ENCODE measurements around the gene SYTL2. TPM values are rescaled to one million over a fixed set of nuclear protein-coding genes. Genes with fewer than 3 reads are reported as not detected.

SYTL2 gene
- polyA plus RNA-seq, 1 donor from 2014 or later: 2.3 TPM

- no peak overlapping the region for H3K4me3 ChIP-seq (ENCODE audit: low read length)
- no peak for TF ChIP-seq MXI1 (conservative IDR thresholded peaks at IDR 0.05; ENCODE audit: poor library complexity, severe bottlenecking)
- TF ChIP-seq RAD21 (conservative IDR thresholded peaks at IDR 0.05): no peak
- no peak for TF ChIP-seq TAF1 (IDR thresholded peaks at IDR 0.05; ENCODE audit: low read depth)
- no peak for TF ChIP-seq EZH2 (IDR thresholded peaks at IDR 0.05; ENCODE audit: borderline replicate concordance, insufficient read depth, low read length, poor library complexity, severe bottlenecking)
- no peak for TF ChIP-seq POLR2AphosphoS5 (IDR thresholded peaks at IDR 0.05)
- TF ChIP-seq, protein P1, sequence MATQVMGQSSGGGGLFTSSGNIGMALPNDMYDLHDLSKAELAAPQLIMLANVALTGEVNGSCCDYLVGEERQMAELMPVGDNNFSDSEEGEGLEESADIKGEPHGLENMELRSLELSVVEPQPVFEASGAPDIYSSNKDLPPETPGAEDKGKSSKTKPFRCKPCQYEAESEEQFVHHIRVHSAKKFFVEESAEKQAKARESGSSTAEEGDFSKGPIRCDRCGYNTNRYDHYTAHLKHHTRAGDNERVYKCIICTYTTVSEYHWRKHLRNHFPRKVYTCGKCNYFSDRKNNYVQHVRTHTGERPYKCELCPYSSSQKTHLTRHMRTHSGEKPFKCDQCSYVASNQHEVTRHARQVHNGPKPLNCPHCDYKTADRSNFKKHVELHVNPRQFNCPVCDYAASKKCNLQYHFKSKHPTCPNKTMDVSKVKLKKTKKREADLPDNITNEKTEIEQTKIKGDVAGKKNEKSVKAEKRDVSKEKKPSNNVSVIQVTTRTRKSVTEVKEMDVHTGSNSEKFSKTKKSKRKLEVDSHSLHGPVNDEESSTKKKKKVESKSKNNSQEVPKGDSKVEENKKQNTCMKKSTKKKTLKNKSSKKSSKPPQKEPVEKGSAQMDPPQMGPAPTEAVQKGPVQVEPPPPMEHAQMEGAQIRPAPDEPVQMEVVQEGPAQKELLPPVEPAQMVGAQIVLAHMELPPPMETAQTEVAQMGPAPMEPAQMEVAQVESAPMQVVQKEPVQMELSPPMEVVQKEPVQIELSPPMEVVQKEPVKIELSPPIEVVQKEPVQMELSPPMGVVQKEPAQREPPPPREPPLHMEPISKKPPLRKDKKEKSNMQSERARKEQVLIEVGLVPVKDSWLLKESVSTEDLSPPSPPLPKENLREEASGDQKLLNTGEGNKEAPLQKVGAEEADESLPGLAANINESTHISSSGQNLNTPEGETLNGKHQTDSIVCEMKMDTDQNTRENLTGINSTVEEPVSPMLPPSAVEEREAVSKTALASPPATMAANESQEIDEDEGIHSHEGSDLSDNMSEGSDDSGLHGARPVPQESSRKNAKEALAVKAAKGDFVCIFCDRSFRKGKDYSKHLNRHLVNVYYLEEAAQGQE (IDR thresholded peaks at IDR 0.05; ENCODE audit: borderline replicate concordance): no peak
- no peak for TF ChIP-seq CTCF (IDR thresholded peaks at IDR 0.05; ENCODE audit: poor library complexity, severe bottlenecking)
- TF ChIP-seq EP300 (conservative IDR thresholded peaks at IDR 0.05; ENCODE audit: poor library complexity, severe bottlenecking): no peak
- no peak for TF ChIP-seq SMC3 (conservative IDR thresholded peaks at IDR 0.05; ENCODE audit: poor library complexity)
- H3K27me3 ChIP-seq (ENCODE audit: insufficient read depth, low read depth, low read length): no peaks in the 10 kb centered on the region
- no peaks in the 10 kb centered on the region for H3K36me3 ChIP-seq (ENCODE audit: insufficient read depth, low read length)
- no peak overlapping the region for H3K27ac ChIP-seq (ENCODE audit: low read length)
- no peaks in the 10 kb centered on the region for H4K20me1 ChIP-seq (ENCODE audit: insufficient read depth)
- no peak overlapping the region for H2AFZ ChIP-seq (ENCODE audit: low read depth, low read length)
- no peak overlapping the region for H3K4me2 ChIP-seq (ENCODE audit: low read length)
- H3K9ac ChIP-seq (ENCODE audit: low read length): no peak overlapping the region
- H3F3A ChIP-seq (ENCODE audit: insufficient read depth, low read length, poor library complexity, severe bottlenecking): no peaks in the 10 kb centered on the region
- H3K79me2 ChIP-seq (replicated peaks; ENCODE audit: insufficient read depth, low read length): no peaks in the 10 kb centered on the region
- H3K9me2 ChIP-seq (ENCODE audit: insufficient read depth, low read length): no peaks in the 10 kb centered on the region
- H3K9me3 ChIP-seq (ENCODE audit: low read length): no peaks in the 10 kb centered on the region
Observed at GRCh38 chr11:85784480-85785265, 26.3 kb downstream of the SYTL2 start.

DNA sequence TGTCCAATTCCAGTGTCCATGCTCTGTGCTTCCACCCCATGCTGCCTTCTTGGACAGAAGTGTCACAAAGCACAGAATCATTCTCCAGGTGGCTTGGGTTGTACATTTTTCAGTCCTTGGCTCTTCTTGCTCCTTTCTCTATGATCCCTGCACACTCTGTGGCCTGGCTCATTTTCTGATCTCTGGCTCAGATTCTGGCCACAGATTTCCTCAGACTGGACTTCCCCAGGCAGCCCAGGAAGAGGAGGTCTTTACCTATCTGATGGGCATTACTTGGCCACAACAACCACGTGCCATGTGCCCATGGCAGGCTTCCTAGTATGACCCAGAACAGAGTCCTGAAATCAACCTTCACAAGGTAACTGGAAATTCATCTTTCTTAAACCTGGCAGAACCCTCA is 27.2 kb downstream of the SYTL2 start:
- H3F3A ChIP-seq (ENCODE audit: insufficient read depth, low read length, poor library complexity, severe bottlenecking): no peaks in the 10 kb centered on the region
- no peak for TF ChIP-seq CTCF (IDR thresholded peaks at IDR 0.05; ENCODE audit: poor library complexity, severe bottlenecking)
- TF ChIP-seq TAF1 (IDR thresholded peaks at IDR 0.05; ENCODE audit: low read depth): no peak
- TF ChIP-seq EP300 (conservative IDR thresholded peaks at IDR 0.05; ENCODE audit: poor library complexity, severe bottlenecking): no peak
- TF ChIP-seq, protein P1 (IDR thresholded peaks at IDR 0.05; ENCODE audit: borderline replicate concordance): no peak
- TF ChIP-seq EZH2 (IDR thresholded peaks at IDR 0.05; ENCODE audit: borderline replicate concordance, insufficient read depth, low read length, poor library complexity, severe bottlenecking): no peak
- TF ChIP-seq RAD21 (conservative IDR thresholded peaks at IDR 0.05): no peak
- H2AFZ ChIP-seq (ENCODE audit: low read depth, low read length): no peak overlapping the region
- H3K27ac ChIP-seq (ENCODE audit: low read length): no peak overlapping the region
- no peaks in the 10 kb centered on the region for H4K20me1 ChIP-seq (ENCODE audit: insufficient read depth)
- H3K27me3 ChIP-seq (ENCODE audit: insufficient read depth, low read depth, low read length): no peaks in the 10 kb centered on the region
- H3K36me3 ChIP-seq (ENCODE audit: insufficient read depth, low read length): no peaks in the 10 kb centered on the region
- no peaks in the 10 kb centered on the region for H3K79me2 ChIP-seq (replicated peaks; ENCODE audit: insufficient read depth, low read length)
- no peaks in the 10 kb centered on the region for H3K9me3 ChIP-seq (ENCODE audit: low read length)
- H3K4me3 ChIP-seq (ENCODE audit: low read length): no peak overlapping the region
- H3K4me2 ChIP-seq (ENCODE audit: low read length): no peak overlapping the region
- no peak overlapping the region for H3K9ac ChIP-seq (ENCODE audit: low read length)
- H3K9me2 ChIP-seq (ENCODE audit: insufficient read depth, low read length): no peaks in the 10 kb centered on the region

Data from neural cell (in vitro differentiated cells).